Transverse colon (tissue), 4 donors: ENCODE data around the gene HBZ.

Experiments used
- EP300 ChIP-seq: sonication (generic); formaldehyde crosslinking; IDR thresholded peaks from one replicate; pipeline ENCODE4 v1.6.1; 2017; ENCODE audit warnings: antibody characterized with exemption, low read depth
- POLR2A ChIP-seq: fragments of 450-650 bp; IDR thresholded peaks from one replicate; pipeline ENCODE4 v1.6.1; 2016; ENCODE audit warnings: antibody characterized with exemption, mild to moderate bottlenecking, moderate library complexity
- POLR2AphosphoS5 ChIP-seq, 3 donors: sonication (generic); formaldehyde crosslinking; IDR thresholded peaks; one replicate each; pipeline ENCODE4 v1.6.1; 2016; ENCODE audit warnings: antibody characterized with exemption in 3 of 3
- TF ChIP-seq, protein P1 (sequence below), 5 experiments: fragments of 200-600 bp in 3 of 5; fragments of 450-650 bp in 2 of 5; sonication (generic) in 3 of 5; IDR thresholded peaks; 1 replicate in 2 of 5; 2 replicates in 3 of 5; pipeline ENCODE4 v1.5.1; 2016 to 2017; ENCODE audit warnings: antibody characterized with exemption in 5 of 5, inconsistent platforms in 3 of 5, mild to moderate bottlenecking in 2 of 5, moderate library complexity in 1 of 5

DNA sequence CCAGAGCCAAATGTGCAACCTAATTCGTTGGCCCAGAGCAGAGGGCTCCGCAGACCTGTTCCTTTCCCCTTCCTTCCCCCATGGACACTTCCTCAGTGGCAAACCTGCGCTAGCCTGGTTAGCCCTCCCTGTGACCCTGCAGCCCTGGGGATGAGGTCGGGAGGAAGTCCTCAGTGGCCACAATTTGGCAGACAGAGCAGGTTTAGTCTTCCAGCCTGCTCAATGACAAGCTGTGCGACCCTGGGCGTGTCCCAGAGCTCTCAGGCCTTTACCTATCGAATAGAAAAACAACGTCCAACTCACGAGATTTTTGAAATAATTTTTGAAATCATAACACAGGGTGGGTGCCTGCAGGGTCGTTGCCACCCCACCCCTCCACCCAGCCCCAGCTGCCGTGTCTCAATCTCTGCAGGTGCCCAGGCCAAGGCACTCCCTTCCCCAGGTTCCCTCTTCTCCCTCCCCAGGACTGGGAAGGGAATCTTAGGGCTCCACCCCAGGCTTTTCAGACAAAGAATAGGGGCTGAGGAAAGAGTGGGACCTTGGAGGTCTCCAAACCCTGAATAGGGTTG is 14.8 kb downstream of the HBZ start:
- TF ChIP-seq, protein P1, sequence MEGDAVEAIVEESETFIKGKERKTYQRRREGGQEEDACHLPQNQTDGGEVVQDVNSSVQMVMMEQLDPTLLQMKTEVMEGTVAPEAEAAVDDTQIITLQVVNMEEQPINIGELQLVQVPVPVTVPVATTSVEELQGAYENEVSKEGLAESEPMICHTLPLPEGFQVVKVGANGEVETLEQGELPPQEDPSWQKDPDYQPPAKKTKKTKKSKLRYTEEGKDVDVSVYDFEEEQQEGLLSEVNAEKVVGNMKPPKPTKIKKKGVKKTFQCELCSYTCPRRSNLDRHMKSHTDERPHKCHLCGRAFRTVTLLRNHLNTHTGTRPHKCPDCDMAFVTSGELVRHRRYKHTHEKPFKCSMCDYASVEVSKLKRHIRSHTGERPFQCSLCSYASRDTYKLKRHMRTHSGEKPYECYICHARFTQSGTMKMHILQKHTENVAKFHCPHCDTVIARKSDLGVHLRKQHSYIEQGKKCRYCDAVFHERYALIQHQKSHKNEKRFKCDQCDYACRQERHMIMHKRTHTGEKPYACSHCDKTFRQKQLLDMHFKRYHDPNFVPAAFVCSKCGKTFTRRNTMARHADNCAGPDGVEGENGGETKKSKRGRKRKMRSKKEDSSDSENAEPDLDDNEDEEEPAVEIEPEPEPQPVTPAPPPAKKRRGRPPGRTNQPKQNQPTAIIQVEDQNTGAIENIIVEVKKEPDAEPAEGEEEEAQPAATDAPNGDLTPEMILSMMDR (IDR thresholded peaks at IDR 0.05) = no peak
- no peak for TF ChIP-seq EP300
- TF ChIP-seq POLR2A = no peak
- no peak for TF ChIP-seq POLR2AphosphoS5 (IDR thresholded peaks at IDR 0.05)
